Ascending aorta (tissue), 2 donors: ENCODE data around the gene PSMD8. TPM values are rescaled to one million over a fixed set of nuclear protein-coding genes. Genes with fewer than 3 reads are reported as not detected.

Source experiments
- DNase-seq, 2 donors: peaks; one replicate each; pipeline ENCODE4 v3.0.0-alpha.2; 2019; ENCODE audit warnings: low spot score in 2 of 2
- H3K27ac ChIP-seq, 2 donors: fragments of 200-600 bp; sonication (generic); one replicate each; pipeline ENCODE4 v1.5.1; 2016 to 2017; ENCODE audit warnings: mild to moderate bottlenecking in 1 of 2
- H3K27me3 ChIP-seq: fragments of 200-600 bp; sonication (generic); one replicate; pipeline ENCODE4 v1.5.1; 2017
- H3K36me3 ChIP-seq, 2 donors: fragments of 200-600 bp; sonication (generic); one replicate each; pipeline ENCODE4 v1.5.1; 2016
- H3K4me1 ChIP-seq, 2 donors: fragments of 200-600 bp; sonication (generic); one replicate each; pipeline ENCODE4 v1.5.1; 2016 to 2017; ENCODE audit warnings: mild to moderate bottlenecking in 1 of 2
- H3K4me3 ChIP-seq, 2 donors: fragments of 200-600 bp; sonication (generic); one replicate each; pipeline ENCODE4 v1.5.1; 2016 to 2017; ENCODE audit warnings: mild to moderate bottlenecking in 1 of 2
- H3K9me3 ChIP-seq, 2 donors: fragments of 200-600 bp; sonication (generic); one replicate each; pipeline ENCODE4 v1.5.1; 2016
- intact Hi-C: fragments of 100-400 bp; cut with DNase I; formaldehyde crosslinking; loops from one replicate; pipeline ENCODE4 v1.15.1; 2023
- total RNA-seq: library from RNA; depleted of rRNA; stranded (reverse); fragments of >200 nt; gene quantifications from one replicate; pipeline ENCODE4 v1.1.0, GENCODE V29; 2016
- TF ChIP-seq, protein P1 (sequence below), 3 experiments: fragments of 200-600 bp in 2 of 3; fragments of 450-650 bp in 1 of 3; sonication (generic) in 2 of 3; IDR thresholded peaks; one replicate each; pipeline ENCODE4 v1.5.1; 2016 to 2019; ENCODE audit warnings: antibody characterized with exemption in 3 of 3, mild to moderate bottlenecking in 1 of 3, moderate library complexity in 1 of 3

PSMD8 gene
- total RNA-seq, 1 donor from 2014 or later, result 235 TPM

DNA sequence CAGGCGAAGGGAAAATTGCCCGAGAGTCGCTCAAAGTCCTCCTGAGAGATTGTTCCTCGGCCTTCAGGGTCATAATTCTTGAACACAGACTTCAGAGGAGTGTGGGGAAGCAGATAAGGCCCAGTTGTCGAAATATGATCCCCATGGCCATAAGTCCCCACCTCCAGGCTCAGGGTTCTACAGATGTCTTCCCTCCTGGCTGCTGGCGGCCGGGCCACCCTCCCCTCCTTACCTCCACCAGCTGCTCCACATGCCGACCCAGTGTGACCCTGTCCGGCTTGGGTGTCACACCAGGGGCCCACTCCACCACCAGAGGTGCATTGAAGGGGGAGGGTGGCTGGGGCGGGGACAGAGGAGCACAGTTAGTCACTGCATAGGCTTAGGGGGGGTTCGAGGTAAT, 38.6 kb downstream of the PSMD8 start:
- no peak overlapping the region for H3K27ac ChIP-seq
- TF ChIP-seq, protein P1, sequence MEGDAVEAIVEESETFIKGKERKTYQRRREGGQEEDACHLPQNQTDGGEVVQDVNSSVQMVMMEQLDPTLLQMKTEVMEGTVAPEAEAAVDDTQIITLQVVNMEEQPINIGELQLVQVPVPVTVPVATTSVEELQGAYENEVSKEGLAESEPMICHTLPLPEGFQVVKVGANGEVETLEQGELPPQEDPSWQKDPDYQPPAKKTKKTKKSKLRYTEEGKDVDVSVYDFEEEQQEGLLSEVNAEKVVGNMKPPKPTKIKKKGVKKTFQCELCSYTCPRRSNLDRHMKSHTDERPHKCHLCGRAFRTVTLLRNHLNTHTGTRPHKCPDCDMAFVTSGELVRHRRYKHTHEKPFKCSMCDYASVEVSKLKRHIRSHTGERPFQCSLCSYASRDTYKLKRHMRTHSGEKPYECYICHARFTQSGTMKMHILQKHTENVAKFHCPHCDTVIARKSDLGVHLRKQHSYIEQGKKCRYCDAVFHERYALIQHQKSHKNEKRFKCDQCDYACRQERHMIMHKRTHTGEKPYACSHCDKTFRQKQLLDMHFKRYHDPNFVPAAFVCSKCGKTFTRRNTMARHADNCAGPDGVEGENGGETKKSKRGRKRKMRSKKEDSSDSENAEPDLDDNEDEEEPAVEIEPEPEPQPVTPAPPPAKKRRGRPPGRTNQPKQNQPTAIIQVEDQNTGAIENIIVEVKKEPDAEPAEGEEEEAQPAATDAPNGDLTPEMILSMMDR (IDR thresholded peaks at IDR 0.05), result no peak
- no peaks in the 10 kb centered on the region for H3K27me3 ChIP-seq
- H3K36me3 ChIP-seq, result peaks cover 0 to 3% of the 10 kb centered on the region in 2 donors
- no peak for DNase-seq
- intact Hi-C loops, result no loop called here
- no peaks in the 10 kb centered on the region for H3K9me3 ChIP-seq
- H3K4me3 ChIP-seq, result no peak overlapping the region
- H3K4me1 ChIP-seq, result peaks cover 0 to 4% of the 10 kb centered on the region in 2 donors

DNA sequence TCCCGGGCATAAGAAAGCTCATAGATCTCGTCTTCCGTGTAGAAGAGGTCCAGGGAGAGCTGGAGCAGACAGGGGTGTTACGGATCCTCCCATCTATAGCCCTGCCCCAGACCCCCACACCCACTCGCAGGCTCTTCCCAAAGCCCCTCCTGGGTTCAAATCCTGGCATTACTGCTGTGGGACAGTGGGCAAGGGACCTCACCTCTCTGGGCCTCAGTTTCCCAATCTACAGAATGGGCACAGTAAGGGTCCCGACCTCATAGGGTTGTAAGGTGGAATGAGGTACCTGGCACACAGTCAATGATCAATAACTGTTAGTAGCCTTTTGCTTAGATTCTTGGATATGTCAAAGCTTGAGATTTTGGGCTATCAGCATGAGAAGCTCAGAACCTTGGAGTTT, 39.0 kb downstream of the PSMD8 start:
- no peak overlapping the region for H3K27ac ChIP-seq
- TF ChIP-seq, protein P1 (IDR thresholded peaks at IDR 0.05), result no peak
- intact Hi-C loops, result no loop called here

DNA sequence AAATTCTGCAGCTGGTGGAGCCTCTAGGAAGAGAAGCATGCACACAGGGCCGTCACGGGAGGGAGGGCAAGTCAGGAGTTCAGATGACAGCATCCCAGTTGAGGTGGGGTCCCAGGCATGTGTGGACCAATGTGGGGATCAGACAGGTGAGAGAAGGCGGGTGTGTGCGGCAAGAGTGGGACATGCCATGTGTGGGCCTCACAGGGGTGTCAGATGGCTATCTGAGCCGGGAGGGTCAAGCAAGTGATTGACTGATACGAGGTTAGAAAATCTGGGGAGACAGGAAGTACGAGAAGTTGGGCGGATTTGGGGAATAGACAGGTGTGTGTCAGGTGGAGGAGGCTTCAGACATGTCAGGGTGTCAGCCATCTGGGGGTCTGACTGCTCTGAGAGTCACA, 42.8 kb downstream of the PSMD8 start:
- Histone ChIP-seq H3K36me3 (no peaks in the 10 kb centered on the region), H3K4me3 (no peak overlapping the region), H3K4me1 (peaks cover 0 to 4% of the 10 kb centered on the region in 2 donors), H3K9me3 (no peaks in the 10 kb centered on the region), H3K27me3 (no peaks in the 10 kb centered on the region), H3K27ac (no peak overlapping the region)
- no peak for DNase-seq
- intact Hi-C loops, result no loop called here
- TF ChIP-seq, protein P1 (IDR thresholded peaks at IDR 0.05), result no peak

More for the DNA sequence above, 39.0 kb downstream of the PSMD8 start:
- Histone ChIP-seq H3K9me3 (no peaks in the 10 kb centered on the region), H3K4me1 (peaks cover 0 to 4% of the 10 kb centered on the region in 2 donors), H3K36me3 (peaks cover 0 to under 1% of the 10 kb centered on the region in 2 donors), H3K4me3 (no peak overlapping the region), H3K27me3 (no peaks in the 10 kb centered on the region)
- no peak for DNase-seq

DNA sequence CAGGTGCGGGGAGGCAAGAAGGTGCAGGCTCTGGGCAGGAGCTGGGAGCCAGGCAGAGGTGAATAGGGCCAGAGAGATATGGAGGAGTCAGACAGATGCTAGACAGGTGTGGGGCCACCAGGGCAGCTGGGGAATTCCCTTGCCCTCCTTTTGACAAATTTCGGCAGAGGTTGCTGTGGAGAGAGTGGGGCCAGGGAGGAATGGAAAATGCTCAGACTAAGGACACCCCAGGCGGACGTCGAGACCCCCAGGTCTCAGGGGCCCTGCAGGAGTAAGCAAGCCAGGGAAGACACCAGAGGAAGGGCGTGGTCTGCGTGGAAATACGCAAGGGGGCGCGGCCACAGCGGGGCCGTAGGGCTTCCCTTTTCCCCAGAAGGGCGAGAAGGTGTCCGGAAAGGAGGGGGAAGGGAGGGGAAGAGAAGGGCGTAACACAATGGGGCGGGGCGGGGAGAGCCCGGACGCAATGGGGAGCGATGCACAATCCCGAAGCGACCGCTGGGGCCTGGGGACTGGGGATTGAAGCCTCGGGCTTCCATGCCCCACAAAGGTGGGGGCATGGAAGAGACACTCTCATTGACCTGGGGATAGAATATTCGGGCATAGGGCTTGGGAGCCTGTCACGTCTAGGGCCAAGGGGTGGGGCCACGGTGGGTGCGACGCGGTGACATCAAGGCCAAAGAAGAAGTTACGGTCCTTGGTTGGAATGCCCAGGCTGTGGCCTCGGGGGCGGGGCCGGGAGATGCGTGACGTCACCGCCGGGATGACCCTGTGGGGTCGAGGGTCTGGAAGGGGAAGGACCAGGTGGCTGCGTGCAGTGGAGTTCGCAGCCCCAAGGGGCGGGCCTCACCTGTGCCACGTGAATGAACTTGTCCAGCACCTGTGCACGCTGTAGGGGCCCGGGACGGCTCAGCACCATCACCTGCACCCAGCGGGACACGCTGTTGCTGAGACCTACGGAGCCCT, 43.5 kb downstream of the PSMD8 start:
- intact Hi-C loops, result no loop called here
- no peaks in the 10 kb centered on the region for H3K27me3 ChIP-seq
- H3K4me1 ChIP-seq, result peaks cover 0 to 4% of the 10 kb centered on the region in 2 donors
- no peak overlapping the region for H3K27ac ChIP-seq
- H3K4me3 ChIP-seq, result peak overlapping the region in 1 of 2 donors; percentile 25
- DNase-seq, result peak in 1 of 2 donors; percentile 77
- H3K36me3 ChIP-seq, result no peaks in the 10 kb centered on the region
- H3K9me3 ChIP-seq, result no peaks in the 10 kb centered on the region
- TF ChIP-seq, protein P1 (IDR thresholded peaks at IDR 0.05), result no peak

DNA sequence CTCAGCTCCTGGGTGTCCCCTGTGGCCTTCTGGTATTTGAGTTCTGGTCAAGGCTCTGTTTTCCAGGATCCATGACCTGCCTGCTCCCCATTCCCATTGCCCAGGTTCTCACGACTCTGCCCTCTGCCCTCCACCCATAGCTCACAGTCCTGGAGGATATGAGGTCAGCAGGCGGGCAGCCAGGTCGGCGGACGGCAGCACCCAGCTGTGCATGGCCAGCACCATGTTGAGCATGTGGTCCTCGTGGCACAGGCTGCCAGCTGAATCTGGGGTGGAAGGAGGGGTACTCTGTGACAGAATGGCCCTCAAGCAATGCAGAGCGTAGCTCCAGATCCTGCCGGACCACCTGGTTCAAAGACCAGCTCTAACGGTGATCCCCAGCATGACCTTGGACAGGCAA, 46.6 kb downstream of the PSMD8 start:
- intact Hi-C loops, result no loop called here
- DNase-seq, result no peak
- Histone ChIP-seq H3K36me3 (no peaks in the 10 kb centered on the region), H3K27ac (no peak overlapping the region), H3K4me3 (no peak overlapping the region), H3K4me1 (peaks cover 0 to 4% of the 10 kb centered on the region in 2 donors), H3K9me3 (no peaks in the 10 kb centered on the region), H3K27me3 (no peaks in the 10 kb centered on the region)
- TF ChIP-seq, protein P1 (IDR thresholded peaks at IDR 0.05), result no peak
